ENCODE data around the gene ANXA4. TPM values are rescaled to one million over a fixed set of nuclear protein-coding genes. Genes with fewer than 3 reads are reported as not detected.

Gene ANXA4
- total and polyA plus RNA-seq, 2 of the 13 experiments (the other 11 are each of a cell fraction or from before 2014, with no cell fraction given): 155 to 168 TPM

DNA sequence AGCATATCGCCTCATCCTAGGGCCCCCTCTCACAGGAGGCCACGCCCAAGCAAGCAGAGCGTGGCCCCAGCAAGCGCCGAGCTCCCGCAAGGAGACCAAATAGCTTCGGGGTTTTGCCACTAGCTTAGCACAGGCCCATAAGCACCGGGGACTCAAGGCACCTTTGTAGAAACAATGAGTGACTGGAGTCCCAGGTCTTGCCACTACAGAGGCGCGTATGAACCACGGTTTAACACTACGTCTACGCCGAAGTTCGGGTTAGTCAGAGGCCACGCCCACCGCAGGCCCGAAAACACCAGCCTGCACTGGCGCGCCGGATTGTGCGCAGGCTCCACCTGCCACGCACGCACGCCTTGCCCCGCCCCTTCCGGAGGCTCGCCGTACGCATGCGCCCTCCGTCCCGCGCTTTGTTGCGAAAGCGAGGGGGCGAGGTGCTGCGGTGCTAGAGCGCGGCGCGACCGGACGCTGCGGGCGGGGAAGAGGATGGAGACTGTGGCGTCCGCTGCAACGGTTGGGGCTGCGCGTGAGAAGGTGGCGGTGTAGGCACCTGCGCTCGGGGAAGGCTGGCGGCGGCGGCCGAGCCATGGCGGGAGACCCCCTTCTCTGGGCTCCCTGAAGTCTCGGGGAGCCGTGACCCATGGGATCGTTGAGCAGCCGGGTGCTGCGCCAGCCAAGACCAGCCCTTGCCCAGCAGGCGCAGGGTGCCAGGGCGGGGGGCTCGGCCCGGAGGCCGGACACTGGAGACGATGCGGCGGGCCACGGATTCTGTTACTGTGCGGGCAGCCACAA lies 87.5 kb downstream of the ANXA4 start, which contains the start of gene GMCL1 (continued):
- TF ChIP-seq, protein P1, sequence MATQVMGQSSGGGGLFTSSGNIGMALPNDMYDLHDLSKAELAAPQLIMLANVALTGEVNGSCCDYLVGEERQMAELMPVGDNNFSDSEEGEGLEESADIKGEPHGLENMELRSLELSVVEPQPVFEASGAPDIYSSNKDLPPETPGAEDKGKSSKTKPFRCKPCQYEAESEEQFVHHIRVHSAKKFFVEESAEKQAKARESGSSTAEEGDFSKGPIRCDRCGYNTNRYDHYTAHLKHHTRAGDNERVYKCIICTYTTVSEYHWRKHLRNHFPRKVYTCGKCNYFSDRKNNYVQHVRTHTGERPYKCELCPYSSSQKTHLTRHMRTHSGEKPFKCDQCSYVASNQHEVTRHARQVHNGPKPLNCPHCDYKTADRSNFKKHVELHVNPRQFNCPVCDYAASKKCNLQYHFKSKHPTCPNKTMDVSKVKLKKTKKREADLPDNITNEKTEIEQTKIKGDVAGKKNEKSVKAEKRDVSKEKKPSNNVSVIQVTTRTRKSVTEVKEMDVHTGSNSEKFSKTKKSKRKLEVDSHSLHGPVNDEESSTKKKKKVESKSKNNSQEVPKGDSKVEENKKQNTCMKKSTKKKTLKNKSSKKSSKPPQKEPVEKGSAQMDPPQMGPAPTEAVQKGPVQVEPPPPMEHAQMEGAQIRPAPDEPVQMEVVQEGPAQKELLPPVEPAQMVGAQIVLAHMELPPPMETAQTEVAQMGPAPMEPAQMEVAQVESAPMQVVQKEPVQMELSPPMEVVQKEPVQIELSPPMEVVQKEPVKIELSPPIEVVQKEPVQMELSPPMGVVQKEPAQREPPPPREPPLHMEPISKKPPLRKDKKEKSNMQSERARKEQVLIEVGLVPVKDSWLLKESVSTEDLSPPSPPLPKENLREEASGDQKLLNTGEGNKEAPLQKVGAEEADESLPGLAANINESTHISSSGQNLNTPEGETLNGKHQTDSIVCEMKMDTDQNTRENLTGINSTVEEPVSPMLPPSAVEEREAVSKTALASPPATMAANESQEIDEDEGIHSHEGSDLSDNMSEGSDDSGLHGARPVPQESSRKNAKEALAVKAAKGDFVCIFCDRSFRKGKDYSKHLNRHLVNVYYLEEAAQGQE (IDR thresholded peaks at IDR 0.05; ENCODE audit: borderline replicate concordance in 1 of 2, low read depth in 1 of 2, low read length in 2 of 2): peak in 1 of 2 experiments; percentile 62; a peak in 1 of 4 replicates
- TF ChIP-seq ATM (IDR thresholded peaks at IDR 0.05; ENCODE audit: borderline replicate concordance): no peak
- TF ChIP-seq CREB1 (IDR thresholded peaks at IDR 0.05): peak; percentile 91
- TF ChIP-seq CREB1 (CRISPR knock-in tag; IDR thresholded peaks at IDR 0.05): peak; percentile 90
- peak; percentile 95 for TF ChIP-seq ZZZ3 (CRISPR knock-in tag; IDR thresholded peaks at IDR 0.05; ENCODE audit: borderline replicate concordance)
- no peak; the same call in none of the 2 replicates for TF ChIP-seq MEIS2 (CRISPR knock-in tag; IDR thresholded peaks at IDR 0.05)
- peak; percentile 99 for TF ChIP-seq KMT2A (CRISPR knock-in tag; IDR thresholded peaks at IDR 0.05)
- no peak; the same call in none of the 2 replicates for TF ChIP-seq MYNN (CRISPR knock-in tag; IDR thresholded peaks at IDR 0.05; ENCODE audit: low read depth)
- TF ChIP-seq RFX1 (IDR thresholded peaks at IDR 0.05): no peak
- 0 out of 2 replicates have a peak, but pooled peaks have one; percentile 64 for TF ChIP-seq ATF6 (CRISPR knock-in tag; conservative IDR thresholded peaks at IDR 0.05)
- peak; percentile 94; the same call in 1 of the 2 replicates for TF ChIP-seq XBP1 (CRISPR knock-in tag; IDR thresholded peaks at IDR 0.05)
- TF ChIP-seq ZNF850 (CRISPR knock-in tag; conservative IDR thresholded peaks at IDR 0.05): no peak
- TF ChIP-seq ZNF318 (CRISPR knock-in tag; IDR thresholded peaks at IDR 0.05): peak; percentile 67; the same call in 1 of the 2 replicates
- TF ChIP-seq ZFP36 (IDR thresholded peaks at IDR 0.05; ENCODE audit: borderline replicate concordance, low read depth, low read length, partially characterized antibody): no peak
- TF ChIP-seq ZNF138 (CRISPR knock-in tag; IDR thresholded peaks at IDR 0.05; ENCODE audit: low read depth): peak; percentile 93

Measured in HepG2 (cell line).